H9 (cell line): ENCODE results near the gene IGFBP7. TPM values are rescaled to one million over a fixed set of nuclear protein-coding genes. Genes with fewer than 3 reads are reported as not detected.

Experiments used
- DNase-seq: peaks from one replicate; pipeline ENCODE4 v3.0.0-alpha.2; 2017
- H2AFZ ChIP-seq: one replicate; pipeline ENCODE4 v1.6.1; 2013; ENCODE audit warnings: mild to moderate bottlenecking, low read length, control low read depth, moderate library complexity
- H2AK5ac ChIP-seq: 2 replicates; pipeline ENCODE4 v1.6.1; 2013; ENCODE audit warnings: low read length, control low read depth, mixed read lengths; ENCODE audit not compliant: insufficient read length
- H2BK120ac ChIP-seq: one replicate; pipeline ENCODE4 v1.6.1; 2013; ENCODE audit warnings: low read depth, mild to moderate bottlenecking, low read length, control low read depth, inconsistent platforms; ENCODE audit not compliant: poor library complexity, severe bottlenecking
- H2BK12ac ChIP-seq: 2 replicates; pipeline ENCODE4 v1.6.1; 2013; ENCODE audit warnings: low read length, control low read depth, mixed read lengths, low read depth; ENCODE audit not compliant: insufficient read length
- H2BK15ac ChIP-seq: 2 replicates; pipeline ENCODE4 v1.6.1; 2013; ENCODE audit warnings: low read depth, low read length, control low read depth
- H2BK20ac ChIP-seq: one replicate; pipeline ENCODE4 v1.6.1; 2013; ENCODE audit warnings: low read depth, mild to moderate bottlenecking, low read length, control low read depth, inconsistent platforms; ENCODE audit not compliant: poor library complexity, severe bottlenecking
- H2BK5ac ChIP-seq: 2 replicates; pipeline ENCODE4 v1.6.1; 2013; ENCODE audit warnings: low read length, control low read depth, mixed read lengths; ENCODE audit not compliant: insufficient read length
- H3K14ac ChIP-seq: 2 replicates; pipeline ENCODE4 v1.6.1; 2013; ENCODE audit warnings: low read length, control low read depth; ENCODE audit not compliant: insufficient read depth
- H3K18ac ChIP-seq: 2 replicates; pipeline ENCODE4 v1.6.1; 2013; ENCODE audit warnings: low read depth, mild to moderate bottlenecking, mixed read lengths, low read length, control low read depth; ENCODE audit not compliant: insufficient read length
- H3K23ac ChIP-seq: 2 replicates; pipeline ENCODE4 v1.6.1; 2013; ENCODE audit warnings: low read length, control low read depth, mixed read lengths, low read depth; ENCODE audit not compliant: insufficient read length
- H3K23me2 ChIP-seq: 2 replicates; pipeline ENCODE4 v1.6.1; 2013; ENCODE audit warnings: low read depth, mild to moderate bottlenecking, mixed read lengths, low read length, control low read depth; ENCODE audit not compliant: insufficient read length, poor library complexity, severe bottlenecking
- H3K27ac ChIP-seq: 2 replicates; pipeline ENCODE4 v1.5.1; 2013; ENCODE audit warnings: low read length, control low read depth, mixed read lengths, low read depth; ENCODE audit not compliant: insufficient read length
- H3K27me3 ChIP-seq: 2 replicates; pipeline ENCODE4 v1.6.1; 2013; ENCODE audit warnings: low read length, control low read depth, inconsistent platforms; ENCODE audit not compliant: insufficient read depth
- H3K4ac ChIP-seq: 2 replicates; pipeline ENCODE4 v1.6.1; 2013; ENCODE audit warnings: low read depth, mild to moderate bottlenecking, control low read depth, inconsistent platforms, low read length, moderate library complexity
- H3K4me1 ChIP-seq: 2 replicates; pipeline ENCODE4 v1.6.1; 2013; ENCODE audit warnings: low read length, control low read depth, inconsistent platforms; ENCODE audit not compliant: insufficient read depth
- H3K4me2 ChIP-seq: 2 replicates; pipeline ENCODE4 v1.6.1; 2013; ENCODE audit warnings: low read length, control low read depth, mixed read lengths; ENCODE audit not compliant: insufficient read length, insufficient read depth
- H3K56ac ChIP-seq: 2 replicates; pipeline ENCODE4 v1.6.1; 2013; ENCODE audit warnings: low read depth, mild to moderate bottlenecking, mixed read lengths, low read length, control low read depth; ENCODE audit not compliant: insufficient read length
- H3K79me1 ChIP-seq: 2 replicates; pipeline ENCODE4 v1.6.1; 2013; ENCODE audit warnings: low read depth, mild to moderate bottlenecking, moderate library complexity, low read length, control low read depth, inconsistent platforms; ENCODE audit not compliant: insufficient read depth, poor library complexity, severe bottlenecking
- H3K79me2 ChIP-seq: 2 replicates; pipeline ENCODE4 v1.6.1; 2013; ENCODE audit warnings: low read length, control low read depth, inconsistent platforms; ENCODE audit not compliant: insufficient read depth
- H3K9ac ChIP-seq: 2 replicates; pipeline ENCODE4 v1.6.1; 2013; ENCODE audit warnings: low read length, control low read depth, mixed read lengths; ENCODE audit not compliant: insufficient read length; ENCODE audit errors: extremely low read depth
- H3K9me3 ChIP-seq: one replicate; pipeline ENCODE4 v1.6.1; 2013; ENCODE audit warnings: low read depth, low read length, inconsistent platforms; ENCODE audit not compliant: control insufficient read depth
- H3T11ph ChIP-seq: one replicate; pipeline ENCODE4 v1.6.1; 2013; ENCODE audit warnings: mild to moderate bottlenecking, low read length, control low read depth, inconsistent platforms
- H4K20me1 ChIP-seq: one replicate; pipeline ENCODE4 v1.6.1; 2013; ENCODE audit not compliant: control insufficient read depth, insufficient read length, insufficient read depth
- H4K5ac ChIP-seq: 2 replicates; pipeline ENCODE4 v1.6.1; 2013; ENCODE audit warnings: low read depth, mild to moderate bottlenecking, mixed read lengths, low read length, control low read depth; ENCODE audit not compliant: insufficient read length
- H4K8ac ChIP-seq: replicated peaks from 2 replicates; pipeline ENCODE4 v1.6.1; 2013; ENCODE audit warnings: low read length, control low read depth, mixed read lengths, low read depth; ENCODE audit not compliant: insufficient read length
- H4K91ac ChIP-seq: 2 replicates; pipeline ENCODE4 v1.6.1; 2013; ENCODE audit warnings: low read depth, mild to moderate bottlenecking, moderate library complexity, mixed read lengths, low read length, control low read depth; ENCODE audit not compliant: insufficient read length
- H3K27ac Mint-ChIP-seq, 3 experiments: 2 replicates in 2 of 3; 3 replicates in 1 of 3; pipeline ENCODE4 v1.8.0; 2020 to 2021; ENCODE audit warnings: mixed read lengths in 3 of 3, mild to moderate bottlenecking in 1 of 3, moderate library complexity in 1 of 3
- H3K27me3 Mint-ChIP-seq: 2 replicates; pipeline ENCODE4 v1.8.0; 2021; ENCODE audit warnings: low read depth, mild to moderate bottlenecking, moderate library complexity, mixed read lengths
- H3K36me3 Mint-ChIP-seq, 3 experiments: 2 replicates in 2 of 3; 3 replicates in 1 of 3; pipeline ENCODE4 v1.8.0; 2020 to 2021; ENCODE audit warnings: low read depth in 3 of 3, mixed read lengths in 3 of 3; ENCODE audit not compliant: insufficient read depth in 1 of 3
- H3K4me1 Mint-ChIP-seq, 2 experiments: 2 replicates each; pipeline ENCODE4 v1.8.0; 2020; ENCODE audit warnings: mixed read lengths in 2 of 2
- H3K4me3 Mint-ChIP-seq, 2 experiments: 2 replicates in 1 of 2; 3 replicates in 1 of 2; pipeline ENCODE4 v1.8.0; 2020 to 2021; ENCODE audit warnings: mild to moderate bottlenecking in 2 of 2, mixed read lengths in 2 of 2, moderate library complexity in 1 of 2
- H3K9me3 Mint-ChIP-seq, 2 experiments: 2 replicates in 1 of 2; 3 replicates in 1 of 2; pipeline ENCODE4 v1.8.0; 2020; ENCODE audit warnings: mild to moderate bottlenecking in 2 of 2, mixed read lengths in 2 of 2, moderate library complexity in 1 of 2
- CTCF ChIP-seq: fragments of 200-600 bp; sonication (generic); conservative IDR thresholded peaks from 3 replicates; pipeline ENCODE4 v1.8.0; 2021; ENCODE audit warnings: antibody characterized with exemption, mild to moderate bottlenecking
- WGBS: extraction: QIAGEN DNeasy Blood & Tissue Kit; methylation state at CpG from one replicate; pipeline ENCODE4 v1.1.7; 2013; ENCODE audit warnings: missing lambda C conversion rate, low lambda C conversion rate, mixed read lengths; ENCODE audit not compliant: insufficient read length; ENCODE audit errors: extremely low coverage; 5-methylcytosine and 5-hydroxymethylcytosine counted together
- total RNA-seq: library from RNA; stranded (reverse); gene quantifications from 2 replicates; pipeline ENCODE4 v1.2.1, GENCODE V29; 2021

IGFBP7 gene
- total RNA-seq, 1 experiment from 2014 or later: 0.37 TPM

GRCh38 chr4:57073559-57073958 lies 36.6 kb downstream of the IGFBP7 start:
- H3K4me3 Mint-ChIP-seq: no peak overlapping the region

More at GRCh38 chr4:57073559-57073958, 36.6 kb downstream of the IGFBP7 start:
- Histone ChIP-seq H2AK5ac (no peak overlapping the region), H2BK15ac (no peak overlapping the region), H2BK120ac (no peak overlapping the region), H3K23ac (no peak overlapping the region), H4K91ac (no peak overlapping the region), H2AFZ (no peak overlapping the region), H3K9me3 (no peaks in the 10 kb centered on the region), H3T11ph (no peak overlapping the region), H2BK12ac (no peak overlapping the region), H3K14ac (no peak overlapping the region), H3K56ac (no peak overlapping the region), H3K9ac (no peak overlapping the region), H4K5ac (no peak overlapping the region), H3K4me2 (no peak overlapping the region), H3K23me2 (no peaks in the 10 kb centered on the region), H3K4ac (no peak overlapping the region), H2BK5ac (no peak overlapping the region), H4K20me1 (no peaks in the 10 kb centered on the region), H3K79me1 (no peaks in the 10 kb centered on the region), H3K4me1 (peaks cover 3% of the 10 kb centered on the region), H2BK20ac (no peak overlapping the region), H4K8ac (no peak overlapping the region), H3K18ac (no peak overlapping the region), H3K27me3 (no peaks in the 10 kb centered on the region), H3K27ac (no peak overlapping the region), H3K79me2 (no peaks in the 10 kb centered on the region)
- no peak for DNase-seq
- no peak for TF ChIP-seq CTCF
- H3K27ac Mint-ChIP-seq: peak overlapping the region in 1 of 3 experiments; percentile 63; a peak in 1 of 7 replicates
- H3K4me1 Mint-ChIP-seq: peaks cover 16 to 22% of the 10 kb centered on the region in 2 experiments
- no peaks in the 10 kb centered on the region; a peak in 1 of 5 replicates for H3K9me3 Mint-ChIP-seq
- H3K36me3 Mint-ChIP-seq: no peaks in the 10 kb centered on the region; a peak in 1 of 7 replicates
- peaks cover 7% of the 10 kb centered on the region for H3K27me3 Mint-ChIP-seq
- WGBS: no CpG with 5 or more reads among the region's 5 CpGs
